Measurements from ENCODE around the gene PRUNE2. TPM values are rescaled to one million over a fixed set of nuclear protein-coding genes. Genes with fewer than 3 reads are reported as not detected.

The PRUNE2 gene
- total and polyA plus RNA-seq, 9 of the 15 experiments (the other 6 are each of a cell fraction or from before 2014, with no cell fraction given): 0.05 to 0.45 (median 0.18) TPM; not detected in 1

GRCh38 chr9:76896035-76896434 lies 9.9 kb downstream of the PRUNE2 start:
- Histone ChIP-seq H3K36me3 (ENCODE audit: control insufficient read depth, insufficient read depth, low read length) (no peaks in the 10 kb centered on the region), H3K9ac (ENCODE audit: insufficient read depth in 1 of 2, low read depth in 2 of 2, low read length in 2 of 2) (no peak overlapping the region), H3K4me3 (no peak overlapping the region), H3K79me2 (ENCODE audit: control insufficient read depth, insufficient read depth, low read length) (no peaks in the 10 kb centered on the region), H3K27ac (ENCODE audit: extremely low read depth, low read depth, low read length) (no peak overlapping the region), H4K20me1 (replicated peaks; ENCODE audit: control insufficient read depth, insufficient read depth, low read length) (no peaks in the 10 kb centered on the region), H3K4me1 (replicated peaks in 1 of 2; ENCODE audit: control insufficient read depth in 2 of 2, insufficient read depth in 2 of 2, low read length in 2 of 2) (no peaks in the 10 kb centered on the region), H2AFZ (ENCODE audit: low read depth, low read length) (no peak overlapping the region), H3K27me3 (ENCODE audit: control insufficient read depth in 2 of 2, insufficient read depth in 2 of 2, low read length in 2 of 2) (no peaks in the 10 kb centered on the region), H3K4me2 (ENCODE audit: insufficient read depth, low read length) (no peak overlapping the region), H3K9me3 (replicated peaks; ENCODE audit: control insufficient read depth, insufficient read depth, low read depth, low read length) (no peaks in the 10 kb centered on the region), H3K9me1 (ENCODE audit: control insufficient read depth, insufficient read depth, low read length) (no peaks in the 10 kb centered on the region)
- CTCF ChIA-PET (ENCODE audit: low intra/inter-chr PET ratio): no interaction called here
- BruUV-seq (replicated peaks): no TSS peak
- ATAC-seq: no peak
- FAIRE-seq: no peak
- DNase-seq (ENCODE audit: extremely low read depth in 1 of 4, low spot score in 3 of 4): no peak
- 0% methylated on average over 3 of the region's 3 CpGs for WGBS (ENCODE audit: insufficient coverage, low coverage, missing lambda C conversion rate)
- intact Hi-C loops (cut with micrococcal nuclease) (no loop called here), in situ Hi-C loops (cut with MboI) (no loop called here)
- POLR2A ChIA-PET: no interaction called here
- TF ChIP-seq ETS1 (conservative IDR thresholded peaks at IDR 0.05; ENCODE audit: control insufficient read depth, low read depth, low read length): no peak
- TF ChIP-seq FOXJ3 (CRISPR knock-in tag; IDR thresholded peaks at IDR 0.05): no peak
- no peak for TF ChIP-seq GTF3C2 (IDR thresholded peaks at IDR 0.05; ENCODE audit: borderline replicate concordance, extremely low read depth, insufficient read length)
- no peak for TF ChIP-seq ATF3 (IDR thresholded peaks at IDR 0.05)
- TF ChIP-seq ATF3 (CRISPR knock-in tag; conservative IDR thresholded peaks at IDR 0.05): no peak
- no peak for TF ChIP-seq THAP7 (CRISPR knock-in tag; IDR thresholded peaks at IDR 0.05)
- TF ChIP-seq ZNF165 (CRISPR knock-in tag; IDR thresholded peaks at IDR 0.05; ENCODE audit: borderline replicate concordance): no peak
- no peak for TF ChIP-seq ZNF79 (CRISPR knock-in tag; IDR thresholded peaks at IDR 0.05; ENCODE audit: low read depth)
- TF ChIP-seq MYBL2 (IDR thresholded peaks at IDR 0.05; ENCODE audit: low read depth): no peak
- TF ChIP-seq MYBL2 (CRISPR knock-in tag; IDR thresholded peaks at IDR 0.05; ENCODE audit: borderline replicate concordance): no peak

All from K562 (cell line).